Breast epithelium (tissue), 4 donors: ENCODE measurements around the gene ABCC1. TPM values are rescaled to one million over a fixed set of nuclear protein-coding genes. Genes with fewer than 3 reads are reported as not detected.

ENCODE experiments used
- DNase-seq, 2 donors: peaks; one replicate each; pipeline ENCODE4 v3.0.0-alpha.2; 2019; ENCODE audit warnings: low spot score in 2 of 2
- H3K27ac ChIP-seq, 2 donors: fragments of 200-600 bp; sonication (generic) in 1 of 2; one replicate each; pipeline ENCODE4 v1.5.1; 2016 to 2019; ENCODE audit warnings: mild to moderate bottlenecking in 1 of 2
- H3K27me3 ChIP-seq, 2 donors: fragments of 200-600 bp; sonication (generic) in 1 of 2; one replicate each; pipeline versions ENCODE4 v1.5.1 to v1.6.0; 2017 to 2019; ENCODE audit warnings: control low read depth in 1 of 2, mild to moderate bottlenecking in 1 of 2
- H3K36me3 ChIP-seq: fragments of 200-600 bp; one replicate; pipeline ENCODE4 v1.5.1; 2019
- H3K4me1 ChIP-seq, 2 donors: fragments of 200-600 bp; sonication (generic); one replicate each; pipeline ENCODE4 v1.5.1; 2016 to 2019; ENCODE audit warnings: control low read depth in 1 of 2
- H3K4me3 ChIP-seq, 3 donors: fragments of 200-600 bp; sonication (generic); 1 replicate in 2 of 3; 2 replicates in 1 of 3; pipeline ENCODE4 v1.5.1; 2016 to 2019; ENCODE audit warnings: mild to moderate bottlenecking in 3 of 3, moderate library complexity in 2 of 3
- H3K9me3 ChIP-seq, 2 donors: fragments of 200-600 bp; sonication (generic) in 1 of 2; one replicate each; pipeline ENCODE4 v1.5.1; 2016 to 2019; ENCODE audit warnings: control low read depth in 1 of 2
- CTCF ChIP-seq, 3 donors: fragments of 450-650 bp; IDR thresholded peaks; one replicate each; pipeline ENCODE4 v1.5.1; 2016 to 2017; ENCODE audit warnings: antibody characterized with exemption in 3 of 3, mild to moderate bottlenecking in 3 of 3, moderate library complexity in 3 of 3
- POLR2A ChIP-seq: fragments of 450-650 bp; IDR thresholded peaks from one replicate; pipeline ENCODE4 v1.6.1; 2016; ENCODE audit warnings: antibody characterized with exemption, mild to moderate bottlenecking, moderate library complexity
- POLR2AphosphoS5 ChIP-seq, 3 donors: sonication (generic); formaldehyde crosslinking; IDR thresholded peaks; one replicate each; pipeline ENCODE4 v1.6.1; 2017; ENCODE audit warnings: antibody characterized with exemption in 3 of 3
- intact Hi-C: fragments of 100-400 bp; cut with DNase I; formaldehyde crosslinking; loops from one replicate; pipeline ENCODE4 v1.15.1; 2023; ENCODE audit warnings: low total_unique reads
- total RNA-seq, 3 donors: library from RNA; depleted of rRNA; stranded (reverse); fragments of >200 nt; gene quantifications; one replicate each; pipeline ENCODE4 v1.1.0, GENCODE V29; 2016

ABCC1 gene
- total RNA-seq, 3 donors from 2014 or later, result 14.6 to 26.9 (median 21.3) TPM

GRCh38 chr16:15988268-15989013 is 39.0 kb downstream of the ABCC1 start:
- Histone ChIP-seq H3K4me3 (no peak overlapping the region), H3K36me3 (no peaks in the 10 kb centered on the region), H3K9me3 (no peaks in the 10 kb centered on the region), H3K27me3 (no peaks in the 10 kb centered on the region), H3K27ac (peak overlapping the region in 1 of 2 donors; percentile 25), H3K4me1 (no peaks in the 10 kb centered on the region)
- DNase-seq, result no peak
- TF ChIP-seq POLR2AphosphoS5 (IDR thresholded peaks at IDR 0.05), result no peak
- TF ChIP-seq CTCF (IDR thresholded peaks at IDR 0.05), result no peak
- TF ChIP-seq POLR2A, result no peak
- intact Hi-C loops, result no loop called here

- intact Hi-C loops, result no loop called here
- no peaks in the 10 kb centered on the region for H3K9me3 ChIP-seq
- no peak overlapping the region for H3K27ac ChIP-seq
- DNase-seq, result no peak
- H3K4me1 ChIP-seq, result no peaks in the 10 kb centered on the region
- H3K27me3 ChIP-seq, result no peaks in the 10 kb centered on the region
- TF ChIP-seq CTCF (IDR thresholded peaks at IDR 0.05) (no peak), POLR2AphosphoS5 (IDR thresholded peaks at IDR 0.05) (no peak), POLR2A (no peak)
- no peaks in the 10 kb centered on the region for H3K36me3 ChIP-seq
- H3K4me3 ChIP-seq, result no peak overlapping the region
These were observed 41.5 kb downstream of the ABCC1 start for GRCh38 chr16:15990902-15991301.

DNA sequence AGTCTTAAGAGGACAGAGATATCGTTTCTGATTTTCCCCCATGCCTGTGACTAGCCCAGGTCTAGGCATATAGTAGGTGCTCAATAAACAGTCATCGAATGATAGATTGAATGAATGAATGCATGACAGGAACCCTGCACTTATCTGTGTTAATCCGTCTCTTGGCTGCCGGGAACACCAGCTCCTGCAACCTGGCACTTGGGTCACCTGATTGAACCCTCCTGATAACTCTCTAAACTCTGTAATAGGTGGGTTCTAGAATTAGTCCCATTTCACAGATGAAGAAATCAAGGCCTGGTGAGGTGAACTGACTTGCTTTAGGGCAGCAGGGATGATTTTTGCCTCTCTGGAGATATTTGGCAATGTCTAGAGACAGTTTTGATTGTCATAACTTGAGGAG is 43.7 kb downstream of the ABCC1 start:
- no peak for DNase-seq
- Histone ChIP-seq H3K4me1 (no peaks in the 10 kb centered on the region), H3K4me3 (no peak overlapping the region), H3K27ac (no peak overlapping the region), H3K9me3 (no peaks in the 10 kb centered on the region), H3K36me3 (no peaks in the 10 kb centered on the region), H3K27me3 (no peaks in the 10 kb centered on the region)
- intact Hi-C loops, result no loop called here
- TF ChIP-seq POLR2A (no peak), CTCF (IDR thresholded peaks at IDR 0.05) (no peak), POLR2AphosphoS5 (IDR thresholded peaks at IDR 0.05) (no peak)

DNA sequence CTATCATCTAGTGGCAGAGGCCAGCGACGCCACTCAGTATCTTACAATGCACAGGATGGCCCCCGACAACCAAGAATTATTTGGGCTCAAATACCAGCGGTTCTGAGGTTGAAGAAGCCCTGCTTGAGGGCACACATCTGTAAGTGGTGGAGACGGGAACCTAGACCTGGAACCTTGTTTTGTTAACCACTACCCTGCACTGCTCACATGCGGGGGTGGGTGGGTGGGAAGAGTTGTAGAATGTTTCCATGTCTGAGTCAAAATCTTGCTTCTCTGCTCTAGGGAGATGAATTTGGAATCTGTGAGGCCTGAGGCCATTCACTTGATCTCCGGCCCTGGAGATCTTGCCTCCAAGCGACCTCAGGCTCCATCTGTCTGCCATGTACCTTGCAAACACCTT is 44.1 kb downstream of the ABCC1 start:
- Histone ChIP-seq H3K36me3 (no peaks in the 10 kb centered on the region), H3K27me3 (no peaks in the 10 kb centered on the region), H3K27ac (peak overlapping the region in 1 of 2 donors; percentile 51), H3K9me3 (no peaks in the 10 kb centered on the region), H3K4me1 (no peaks in the 10 kb centered on the region), H3K4me3 (no peak overlapping the region)
- no peak for DNase-seq
- intact Hi-C loops, result no loop called here
- no peak for TF ChIP-seq POLR2A
- TF ChIP-seq POLR2AphosphoS5 (IDR thresholded peaks at IDR 0.05), result no peak
- no peak for TF ChIP-seq CTCF (IDR thresholded peaks at IDR 0.05)

DNA sequence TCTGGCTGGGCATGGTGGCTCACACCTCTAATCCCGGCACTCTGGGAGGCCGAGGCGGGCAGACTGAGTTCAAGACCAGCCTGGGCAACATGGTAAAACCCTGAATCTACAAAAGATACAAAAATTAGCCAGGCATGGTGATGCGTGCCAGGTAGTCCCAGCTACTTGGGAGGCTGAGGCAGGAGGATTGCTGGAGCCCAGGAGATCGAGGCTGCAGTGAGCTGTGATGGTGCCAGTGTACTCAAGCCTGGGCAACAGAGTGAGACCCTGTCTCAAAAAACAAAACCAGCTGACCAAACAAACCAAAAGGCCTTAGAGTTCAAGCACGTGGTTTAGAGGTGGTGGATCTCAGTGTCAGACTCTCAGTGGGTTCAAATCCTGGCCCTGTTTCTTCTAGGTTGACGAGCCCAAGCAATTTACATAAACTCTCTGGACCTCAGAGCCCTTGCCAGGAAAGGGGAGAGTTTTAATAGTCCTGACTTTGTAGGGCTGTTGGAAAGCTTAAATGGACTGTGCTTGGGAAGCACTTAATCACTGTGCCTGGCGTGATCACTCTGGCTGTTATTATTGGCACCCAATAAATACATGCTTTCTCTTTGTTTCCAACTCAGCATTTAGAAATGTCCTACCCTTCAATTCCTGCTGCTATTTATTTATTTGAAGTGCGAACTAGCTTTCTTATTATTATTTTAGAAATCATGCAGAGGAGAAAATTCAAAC is 44.7 kb downstream of the ABCC1 start:
- Histone ChIP-seq H3K27me3 (no peaks in the 10 kb centered on the region), H3K36me3 (no peaks in the 10 kb centered on the region), H3K9me3 (no peaks in the 10 kb centered on the region), H3K27ac (peak overlapping the region in 1 of 2 donors; percentile 51), H3K4me3 (no peak overlapping the region), H3K4me1 (no peaks in the 10 kb centered on the region)
- intact Hi-C loops, result no loop called here
- DNase-seq, result no peak
- TF ChIP-seq POLR2AphosphoS5 (IDR thresholded peaks at IDR 0.05) (peak in 1 of 3 donors; percentile 20), POLR2A (no peak), CTCF (IDR thresholded peaks at IDR 0.05) (no peak)
